HepG2 (cell line): ENCODE data around the gene ADCK2. TPM values are rescaled to one million over a fixed set of nuclear protein-coding genes. Genes with fewer than 3 reads are reported as not detected.

ENCODE experiments used
- GLMP ChIP-seq: sonication (generic); formaldehyde crosslinking; IDR thresholded peaks from 2 replicates; pipeline ENCODE4 v1.9.0; 2021; ENCODE audit warnings: missing genetic modification reagents, mild to moderate bottlenecking, borderline replicate concordance
- HOXA3 ChIP-seq: sonication (generic); formaldehyde crosslinking; IDR thresholded peaks from 2 replicates; pipeline ENCODE4 v1.5.0; 2020; ENCODE audit warnings: missing genetic modification reagents
- KLF13 ChIP-seq: sonication (generic); formaldehyde crosslinking; IDR thresholded peaks from 2 replicates; pipeline ENCODE4 v1.4.0; 2020; ENCODE audit warnings: mild to moderate bottlenecking, missing genetic modification reagents
- PLRG1 ChIP-seq: fragments of 450-650 bp; conservative IDR thresholded peaks from 2 replicates; pipeline ENCODE4 v1.6.1; 2016
- PRDM15 ChIP-seq: sonication (generic); formaldehyde crosslinking; IDR thresholded peaks from 2 replicates; pipeline ENCODE4 v1.4.0; 2020; ENCODE audit warnings: missing genetic modification reagents
- RXRA ChIP-seq: sonication (generic); formaldehyde crosslinking; IDR thresholded peaks from 2 replicates; pipeline ENCODE4 v1.5.1; 2020; ENCODE audit warnings: missing genetic modification reagents
- SALL1 ChIP-seq: sonication (generic); formaldehyde crosslinking; IDR thresholded peaks from 2 replicates; pipeline ENCODE4 v1.8.0; 2022; ENCODE audit warnings: mild to moderate bottlenecking, missing genetic modification reagents
- SKIL ChIP-seq: sonication (generic); formaldehyde crosslinking; IDR thresholded peaks from 2 replicates; pipeline ENCODE4 v1.8.0; 2022; ENCODE audit warnings: missing genetic modification reagents, mild to moderate bottlenecking, moderate library complexity, borderline replicate concordance
- SOX6 ChIP-seq, 2 experiments: fragments of 450-650 bp in 1 of 2; sonication (generic) in 1 of 2; formaldehyde crosslinking in 1 of 2; IDR thresholded peaks; 2 replicates each; pipeline versions ENCODE4 v1.4.0 to v1.6.1; 2017 to 2020; ENCODE audit warnings: antibody characterized with exemption in 1 of 2, mild to moderate bottlenecking in 1 of 2, missing genetic modification reagents in 1 of 2
- TMF1 ChIP-seq: sonication (generic); formaldehyde crosslinking; IDR thresholded peaks from 2 replicates; pipeline ENCODE4 v1.8.1; 2022; ENCODE audit warnings: low read depth, missing genetic modification reagents
- WIZ ChIP-seq: sonication (generic); formaldehyde crosslinking; IDR thresholded peaks from 2 replicates; pipeline ENCODE4 v1.5.1; 2020; ENCODE audit warnings: mild to moderate bottlenecking, missing genetic modification reagents
- ZBTB20 ChIP-seq: sonication (generic); formaldehyde crosslinking; IDR thresholded peaks from 2 replicates; pipeline ENCODE4 v1.8.1; 2023; ENCODE audit warnings: missing genetic modification reagents, low read depth, mild to moderate bottlenecking, borderline replicate concordance
- ZFX ChIP-seq: sonication (generic); formaldehyde crosslinking; IDR thresholded peaks from 2 replicates; pipeline ENCODE4 v1.4.0; 2020; ENCODE audit warnings: mild to moderate bottlenecking, low read depth, missing genetic modification reagents, moderate library complexity
- ZNF138 ChIP-seq: sonication (generic); formaldehyde crosslinking; IDR thresholded peaks from 2 replicates; pipeline ENCODE4 v1.5.0; 2020; ENCODE audit warnings: mild to moderate bottlenecking, low read depth, missing genetic modification reagents
- ZNF225 ChIP-seq: sonication (generic); formaldehyde crosslinking; IDR thresholded peaks from 2 replicates; pipeline ENCODE4 v1.4.0; 2020; ENCODE audit warnings: mild to moderate bottlenecking, missing genetic modification reagents
- ZNF430 ChIP-seq: sonication (generic); formaldehyde crosslinking; IDR thresholded peaks from 2 replicates; pipeline ENCODE4 v1.9.0; 2021; ENCODE audit warnings: mild to moderate bottlenecking, missing genetic modification reagents
- ZNF441 ChIP-seq: sonication (generic); formaldehyde crosslinking; IDR thresholded peaks from 2 replicates; pipeline ENCODE4 v1.7.0; 2021; ENCODE audit warnings: missing genetic modification reagents, borderline replicate concordance
- ZNF446 ChIP-seq: sonication (generic); formaldehyde crosslinking; IDR thresholded peaks from 2 replicates; pipeline ENCODE4 v1.5.0; 2020; ENCODE audit warnings: mild to moderate bottlenecking, missing genetic modification reagents
- ZNF546 ChIP-seq: sonication (generic); formaldehyde crosslinking; conservative IDR thresholded peaks from 2 replicates; pipeline ENCODE4 v1.8.1; 2023; ENCODE audit warnings: mild to moderate bottlenecking, missing genetic modification reagents
- ZNF709 ChIP-seq: sonication (generic); formaldehyde crosslinking; IDR thresholded peaks from 2 replicates; pipeline ENCODE4 v1.5.0; 2020; ENCODE audit warnings: mild to moderate bottlenecking, missing genetic modification reagents
- ZNF766 ChIP-seq: sonication (generic); formaldehyde crosslinking; IDR thresholded peaks from 2 replicates; pipeline ENCODE4 v1.5.0; 2020; ENCODE audit warnings: missing genetic modification reagents, borderline replicate concordance
- ZNF850 ChIP-seq: sonication (generic); formaldehyde crosslinking; conservative IDR thresholded peaks from 2 replicates; pipeline ENCODE4 v1.9.0; 2021; ENCODE audit warnings: mild to moderate bottlenecking, missing genetic modification reagents
- polyA plus RNA-seq, 8 experiments: library from polyadenylated mRNA; depleted of rRNA in 3 of 8; stranded (reverse) in 7 of 8; unstranded in 1 of 8; fragments of >200 nt; fragmentation: Illumina TruSeq in 4 of 8; extraction: Trizol in 4 of 8; gene quantifications; 2 replicates each; pipeline versions ENCODE4 v1.2.1 to v1.2.3, GENCODE V29; 2011 to 2016; ENCODE audit warnings: low read depth in 4 of 8, missing spikeins in 1 of 8, mixed read lengths in 1 of 8; ENCODE audit not compliant: insufficient read depth in 1 of 8
- total RNA-seq, 5 experiments: library from RNA; depleted of rRNA; stranded (reverse); fragments of >200 nt; fragmentation: Illumina TruSeq; extraction: Trizol; gene quantifications; 2 replicates each; pipeline ENCODE4 v1.2.3, GENCODE V29; 2016; ENCODE audit warnings: low read depth in 1 of 5

The ADCK2 gene
- total and polyA plus RNA-seq, 2 of the 13 experiments (the other 11 are each of a cell fraction or from before 2014, with no cell fraction given): 8.6 to 18.8 TPM

- TF ChIP-seq SKIL (CRISPR knock-in tag) (no peak), ZFX (CRISPR knock-in tag) (peak; percentile 72; the same call in 1 of the 2 replicates), ZNF446 (0 out of 2 replicates have a peak, but pooled peaks have one; percentile 49), PLRG1 (no peak), ZNF850 (CRISPR knock-in tag) (no peak), SALL1 (CRISPR knock-in tag) (peak; percentile 36; the same call in 1 of the 2 replicates), RXRA (CRISPR knock-in tag) (no peak), HOXA3 (CRISPR knock-in tag) (peak; percentile 37; the same call in 1 of the 2 replicates), ZNF138 (CRISPR knock-in tag) (peak; percentile 64; the same call in 1 of the 2 replicates), PRDM15 (CRISPR knock-in tag) (no peak), SOX6 (IDR thresholded peaks at IDR 0.05) (no peak), SOX6 (CRISPR knock-in tag; IDR thresholded peaks at IDR 0.05) (no peak), TMF1 (CRISPR knock-in tag) (no peak), ZNF225 (CRISPR knock-in tag) (peak; percentile 25; the same call in 1 of the 2 replicates), ZNF766 (CRISPR knock-in tag) (peak; percentile 50; the same call in 1 of the 2 replicates), KLF13 (no peak), ZNF709 (peak; percentile 48; the same call in 1 of the 2 replicates), ZNF546 (no peak), GLMP (CRISPR knock-in tag) (no peak), ZNF441 (no peak), WIZ (CRISPR knock-in tag) (no peak), ZNF430 (CRISPR knock-in tag) (no peak), ZBTB20 (CRISPR knock-in tag) (no peak)
Observed at GRCh38 chr7:140673063-140673773, 473 bp downstream of the ADCK2 start (continued).
